GM12874 (cell line): ENCODE results near the gene GPBP1L1.

Experiments
- CTCF ChIP-seq: IDR thresholded peaks from 2 replicates; pipeline ENCODE4 v1.5.1; 2011; ENCODE audit warnings: low read depth, mild to moderate bottlenecking, control low read depth, low read length, moderate library complexity; ENCODE audit not compliant: insufficient read depth

GPBP1L1 gene

GRCh38 chr1:45621895-45622523 is 64.3 kb downstream of the GPBP1L1 start:
- TF ChIP-seq CTCF = no peak

- TF ChIP-seq CTCF = no peak
Measured at GRCh38 chr1:45621501-45621836, 64.9 kb downstream of the GPBP1L1 start.

GRCh38 chr1:45620588-45621500 is 65.5 kb downstream of the GPBP1L1 start:
- no peak for TF ChIP-seq CTCF

GRCh38 chr1:45619149-45619921 is 67.0 kb downstream of the GPBP1L1 start:
- TF ChIP-seq CTCF = no peak

- no peak for TF ChIP-seq CTCF
Measured at GRCh38 chr1:45617618-45618017, 68.7 kb downstream of the GPBP1L1 start.

- no peak for TF ChIP-seq CTCF
Measured at GRCh38 chr1:45615885-45616284, 70.4 kb downstream of the GPBP1L1 start.

- TF ChIP-seq CTCF = no peak
Measured at GRCh38 chr1:45612941-45613579, 73.3 kb downstream of the GPBP1L1 start.
